GM18511 (cell line): ENCODE results near the gene ADGRB2.

Experiments
- ATAC-seq: cut with Tn5 transposase; IDR thresholded peaks from one replicate; pipeline ENCODE4 v1.9.1; 2021; ENCODE audit warnings: mild to moderate bottlenecking, moderate library complexity; ENCODE audit not compliant: unreplicated experiment

The ADGRB2 gene

DNA sequence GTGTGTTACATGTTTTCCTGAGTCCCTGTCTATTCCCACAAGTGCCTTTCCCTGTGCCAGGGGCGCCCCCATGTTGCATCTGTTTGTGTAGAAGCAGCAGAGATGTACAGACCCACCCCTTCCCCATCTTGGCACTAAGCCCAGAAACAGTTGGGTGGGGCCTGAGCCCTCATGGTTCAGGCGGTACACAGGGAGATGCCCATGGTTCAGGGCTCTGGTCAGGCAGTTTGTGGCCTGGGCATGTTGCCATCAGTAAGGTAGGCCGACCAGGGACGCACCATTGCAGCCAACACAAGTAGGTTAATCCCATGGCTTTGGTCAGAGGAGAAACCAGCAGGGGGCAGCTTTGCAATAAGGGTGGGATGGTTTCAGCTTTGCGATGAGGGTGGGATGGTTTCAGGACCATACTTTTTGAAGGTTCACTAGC is 914 bp upstream of the ADGRB2 start:
- no peak for ATAC-seq

DNA sequence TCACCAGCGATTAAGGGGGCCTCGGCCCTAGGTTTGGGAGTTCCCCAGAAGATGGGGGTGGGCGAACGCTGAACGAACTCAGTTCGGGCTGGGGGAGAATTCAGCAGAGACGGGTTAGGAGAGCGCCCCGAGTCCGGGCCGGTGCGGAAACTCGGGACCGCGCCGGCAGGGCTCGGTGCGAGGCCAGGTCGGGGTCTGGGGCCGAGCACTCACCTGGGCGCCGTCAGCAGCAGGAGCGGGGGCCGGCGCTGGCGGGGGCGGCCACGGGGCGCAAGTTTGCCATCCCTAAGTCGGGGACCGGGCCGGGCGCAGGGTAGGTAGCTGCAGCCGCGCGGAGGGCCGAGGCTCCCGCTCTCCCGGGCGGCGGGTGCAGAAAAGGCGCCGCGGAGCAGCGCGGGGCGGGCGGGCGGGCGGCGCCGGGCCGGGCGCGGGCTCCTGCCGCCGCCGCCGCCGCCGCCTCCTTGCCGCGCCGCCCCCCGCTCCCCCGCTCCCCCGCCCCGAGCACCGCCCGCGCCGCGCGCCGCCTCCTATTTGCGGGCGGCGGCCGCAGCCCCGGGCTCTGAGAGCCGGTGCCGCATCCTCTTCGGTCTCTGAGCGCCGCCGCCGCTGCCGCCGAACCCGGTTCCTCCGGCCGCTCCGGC is 349 bp downstream of the ADGRB2 start:
- no peak for ATAC-seq

DNA sequence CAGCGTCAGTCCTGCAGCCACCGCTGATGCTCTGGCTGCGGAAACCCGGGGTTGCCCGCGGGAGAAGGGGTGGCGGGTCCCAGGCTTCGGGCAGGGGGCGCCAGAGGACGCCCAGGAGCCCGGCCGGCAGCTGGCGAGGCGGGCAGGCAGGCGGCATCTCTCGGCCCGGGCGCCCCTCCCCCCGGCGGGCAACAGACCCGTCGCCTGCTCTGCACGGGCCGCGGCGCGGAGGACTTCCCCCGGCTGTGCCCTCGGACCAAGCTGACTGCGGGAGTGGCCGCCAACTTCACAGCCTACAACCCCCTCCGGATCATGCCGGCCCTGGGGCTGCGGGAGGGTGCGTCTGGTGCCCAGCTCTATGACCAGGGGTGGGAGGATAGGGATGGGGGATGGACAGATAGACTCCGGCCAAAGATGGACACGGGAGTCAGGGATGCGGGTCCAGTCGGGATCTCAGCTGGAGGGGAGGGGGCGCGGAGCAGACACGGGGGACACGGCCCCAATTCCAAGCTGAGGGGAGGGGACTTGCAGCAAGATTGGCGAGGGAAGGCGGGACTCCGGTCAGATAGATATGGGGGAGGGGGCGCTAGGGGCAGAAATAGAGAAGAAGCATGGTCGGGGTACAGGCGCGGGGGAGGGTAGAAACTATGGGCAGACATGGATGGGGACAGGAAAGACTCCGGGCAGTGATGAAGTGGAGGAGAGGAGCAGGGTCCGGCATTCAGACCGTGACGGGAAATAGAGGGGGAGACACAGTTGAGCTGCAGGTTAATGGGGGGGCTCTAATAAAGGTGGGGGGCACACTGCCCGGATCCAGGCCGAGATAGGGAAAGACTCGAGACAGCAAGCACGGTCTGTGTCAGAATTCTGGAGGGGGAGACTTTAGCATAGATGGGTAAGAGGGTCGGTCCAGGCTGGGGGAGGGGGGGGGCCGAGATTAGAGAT is 1.1 kb downstream of the ADGRB2 start:
- ATAC-seq, result no peak

DNA sequence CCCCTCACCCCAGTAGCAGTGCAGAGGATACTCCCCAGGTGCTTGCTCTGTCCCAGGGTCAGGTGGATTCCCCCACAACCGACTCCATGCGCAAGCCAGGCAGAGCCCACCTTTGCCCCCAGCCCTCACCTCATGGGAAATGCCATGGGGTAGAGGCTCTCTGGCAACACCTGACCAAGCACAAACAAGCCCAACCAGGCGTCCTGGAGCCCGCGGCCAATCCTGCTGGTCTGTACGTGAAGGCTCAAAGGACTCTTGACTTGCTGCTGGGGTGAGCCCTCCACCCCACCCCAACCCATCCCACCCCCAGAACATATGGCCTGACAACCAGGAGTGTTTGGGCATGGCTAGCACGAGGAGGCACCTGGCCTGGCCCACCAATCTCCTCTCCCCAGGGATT is 1.8 kb downstream of the ADGRB2 start:
- ATAC-seq, result no peak

DNA sequence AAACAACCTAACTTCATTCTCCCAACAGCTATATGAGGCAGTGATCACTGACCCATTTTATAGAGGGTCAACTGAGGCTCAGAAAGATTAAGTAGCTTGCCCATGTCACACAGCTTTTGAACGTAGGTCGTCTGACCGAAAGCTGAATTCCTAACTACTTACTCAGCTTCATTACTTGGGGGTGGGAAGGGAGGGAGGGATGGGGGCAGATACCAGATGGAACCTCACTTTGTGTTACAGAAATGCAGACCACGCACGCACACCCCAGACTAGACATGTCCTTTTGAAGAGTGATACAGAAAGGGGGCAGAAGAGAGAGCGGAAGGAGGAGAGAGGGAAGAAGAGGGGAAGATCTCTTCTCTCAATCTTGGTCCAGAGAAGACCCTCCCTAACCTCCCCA is 2.3 kb downstream of the ADGRB2 start:
- ATAC-seq, result no peak

DNA sequence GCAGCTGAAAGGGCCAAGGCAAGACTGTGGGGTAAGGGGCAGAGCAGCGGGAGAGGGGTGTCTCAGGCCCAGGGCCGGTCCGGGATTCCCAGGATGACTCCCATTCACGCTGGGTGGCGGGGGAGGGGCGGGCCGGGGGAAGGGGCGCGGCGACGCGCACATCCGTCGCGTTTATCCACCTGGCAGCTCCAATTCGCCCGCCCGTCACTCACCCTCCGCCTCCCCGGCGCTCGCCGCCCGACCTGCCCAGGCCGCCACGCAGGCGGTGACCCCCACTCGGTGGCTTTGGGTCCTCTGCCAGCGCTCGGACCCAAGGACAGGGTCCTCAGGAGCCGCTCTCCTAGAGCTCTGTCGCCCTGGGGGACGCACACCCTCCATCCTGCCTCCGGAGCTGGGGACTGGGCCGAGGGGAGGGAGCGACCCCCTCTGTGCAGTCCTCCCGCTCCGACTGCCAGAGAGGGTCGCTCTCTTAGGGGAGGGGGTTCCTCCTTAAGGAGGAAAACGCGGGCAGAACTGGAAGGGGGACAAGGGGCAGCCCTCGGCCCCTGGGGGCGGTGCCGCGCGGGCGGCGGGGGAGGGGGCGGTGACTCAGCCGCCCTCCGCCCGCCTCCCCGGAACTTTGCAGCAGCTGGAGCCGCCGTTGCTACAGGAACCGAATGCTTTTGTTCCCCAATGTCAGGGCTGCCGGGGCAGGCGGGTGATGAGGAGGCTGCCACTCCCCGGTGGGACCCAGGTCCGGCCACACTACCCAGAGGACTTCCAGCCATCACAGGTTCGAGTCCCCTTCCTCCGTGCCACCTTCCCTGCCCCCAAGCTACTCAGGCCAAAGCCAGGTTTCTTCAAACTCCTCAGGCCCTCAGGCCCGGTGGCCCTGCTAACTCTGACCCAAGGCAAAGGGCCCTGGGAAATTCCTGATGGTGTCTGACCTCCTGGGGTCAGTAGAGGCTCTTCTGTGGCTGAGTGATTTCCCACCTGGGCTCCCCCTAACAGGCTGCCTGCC is 3.4 kb downstream of the ADGRB2 start:
- ATAC-seq, result no peak

DNA sequence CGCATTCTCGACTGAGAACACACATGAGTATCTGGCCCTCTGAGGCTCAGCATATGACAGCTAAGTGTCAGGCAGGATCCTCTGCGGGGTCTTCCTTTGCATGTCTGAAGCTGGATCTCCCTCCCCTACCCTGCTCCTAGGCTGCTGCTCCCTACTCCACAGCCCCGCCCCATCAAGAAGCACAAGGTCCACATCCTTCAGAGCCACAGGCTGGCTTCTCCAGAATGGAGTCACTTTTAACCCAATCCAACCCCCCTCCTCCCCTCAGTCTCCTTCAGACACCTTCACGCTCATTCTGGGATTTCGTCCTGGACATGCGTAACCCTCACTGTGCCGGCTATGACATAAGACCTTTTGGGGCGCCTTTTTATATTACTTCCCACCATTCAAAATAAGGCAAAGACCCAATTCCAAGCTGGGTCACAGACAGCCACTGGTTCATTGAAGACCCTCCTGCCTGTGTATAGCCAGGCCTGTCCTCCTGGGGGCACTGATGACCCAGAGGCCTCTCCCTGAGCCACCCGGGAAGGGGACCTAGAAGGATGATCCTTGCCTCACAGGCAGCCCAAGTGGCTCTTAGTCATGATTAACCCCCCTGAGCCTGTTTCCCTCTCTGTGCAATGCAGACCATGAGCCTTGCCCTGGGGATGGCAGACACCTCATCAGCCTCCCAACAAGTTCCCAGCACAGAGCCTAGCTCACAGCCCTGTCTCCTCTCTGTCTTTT is 4.7 kb downstream of the ADGRB2 start:
- no peak for ATAC-seq

DNA sequence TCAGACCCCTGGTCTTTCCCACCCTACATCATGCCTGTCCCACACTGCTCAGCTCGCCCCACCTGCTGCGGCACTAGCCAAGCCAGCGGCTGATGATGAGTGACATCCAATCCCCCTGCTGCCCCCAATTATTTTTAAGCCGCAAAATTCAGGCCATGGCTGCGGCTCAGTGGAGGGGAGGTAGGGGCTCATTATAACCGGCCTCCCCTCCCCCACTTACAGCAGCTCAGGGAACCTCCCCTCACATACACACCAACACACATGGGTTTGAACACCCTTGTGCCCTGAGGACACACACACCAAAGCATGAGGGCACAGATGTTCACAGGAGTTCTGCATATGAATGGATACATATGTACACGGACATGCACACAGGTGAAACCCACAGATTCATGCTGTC is 5.3 kb downstream of the ADGRB2 start:
- no peak for ATAC-seq

DNA sequence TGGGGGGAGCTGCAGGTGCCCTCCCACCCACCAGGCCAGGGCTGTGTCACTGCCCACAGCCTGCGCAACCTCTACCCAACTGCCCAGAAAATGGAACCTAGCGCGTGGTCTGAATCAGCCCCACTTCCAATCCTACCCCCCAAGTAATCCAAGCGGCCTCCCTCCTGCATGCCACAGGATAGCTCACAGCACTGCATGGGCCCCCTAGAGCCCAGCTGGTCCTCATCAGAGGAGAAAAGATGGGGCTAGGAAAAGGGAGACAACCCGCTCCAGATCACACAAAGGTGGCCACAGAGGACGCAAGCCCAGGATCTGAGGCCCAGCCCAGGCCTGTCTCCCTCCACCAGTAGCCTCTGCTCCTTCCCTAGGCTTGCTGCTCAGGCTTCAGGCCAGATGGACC is 6.2 kb downstream of the ADGRB2 start:
- ATAC-seq, result no peak

DNA sequence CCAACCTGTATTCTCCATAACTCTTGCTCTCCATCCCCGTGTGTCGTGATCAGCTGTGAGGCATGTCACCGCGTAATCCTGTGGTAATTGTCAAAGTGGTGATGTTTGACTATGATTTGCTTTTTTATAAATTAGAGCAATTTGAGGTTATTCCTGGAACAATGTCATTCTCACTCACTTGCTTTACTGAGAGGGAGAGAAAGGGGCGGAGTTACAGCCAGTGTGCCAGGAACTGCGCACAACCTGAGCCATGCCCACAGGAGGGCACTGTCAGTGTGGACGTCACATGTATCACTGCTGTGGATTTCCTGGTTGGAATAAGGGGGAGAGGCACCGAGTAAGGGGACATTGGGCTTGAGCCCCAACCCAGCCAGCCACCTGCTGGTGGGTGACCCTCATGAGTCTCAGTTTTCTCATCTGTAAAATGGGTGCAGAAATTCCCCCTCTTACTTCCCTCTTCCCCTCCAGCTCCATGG is 6.9 kb downstream of the ADGRB2 start:
- ATAC-seq, result no peak

DNA sequence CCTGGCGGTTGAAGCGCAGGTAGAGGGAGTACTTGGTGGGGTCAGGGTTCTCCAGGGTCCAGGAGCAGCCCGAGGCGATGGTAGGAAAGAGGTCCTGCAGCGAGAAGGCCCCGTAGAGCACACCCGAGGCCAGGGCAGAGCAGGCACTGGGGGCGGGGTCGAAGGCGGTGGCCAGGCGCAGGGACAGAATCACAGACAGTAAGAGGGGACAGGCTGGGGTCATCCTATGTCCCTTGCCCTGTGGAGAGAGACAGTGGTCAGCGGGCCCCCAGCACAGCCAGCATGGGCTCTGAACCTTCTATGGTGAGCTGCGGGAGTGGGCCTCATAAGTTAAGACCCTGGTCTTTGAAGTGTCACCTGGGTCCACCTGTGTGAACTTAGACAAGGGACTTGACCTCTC is 7.6 kb downstream of the ADGRB2 start:
- no peak for ATAC-seq

DNA sequence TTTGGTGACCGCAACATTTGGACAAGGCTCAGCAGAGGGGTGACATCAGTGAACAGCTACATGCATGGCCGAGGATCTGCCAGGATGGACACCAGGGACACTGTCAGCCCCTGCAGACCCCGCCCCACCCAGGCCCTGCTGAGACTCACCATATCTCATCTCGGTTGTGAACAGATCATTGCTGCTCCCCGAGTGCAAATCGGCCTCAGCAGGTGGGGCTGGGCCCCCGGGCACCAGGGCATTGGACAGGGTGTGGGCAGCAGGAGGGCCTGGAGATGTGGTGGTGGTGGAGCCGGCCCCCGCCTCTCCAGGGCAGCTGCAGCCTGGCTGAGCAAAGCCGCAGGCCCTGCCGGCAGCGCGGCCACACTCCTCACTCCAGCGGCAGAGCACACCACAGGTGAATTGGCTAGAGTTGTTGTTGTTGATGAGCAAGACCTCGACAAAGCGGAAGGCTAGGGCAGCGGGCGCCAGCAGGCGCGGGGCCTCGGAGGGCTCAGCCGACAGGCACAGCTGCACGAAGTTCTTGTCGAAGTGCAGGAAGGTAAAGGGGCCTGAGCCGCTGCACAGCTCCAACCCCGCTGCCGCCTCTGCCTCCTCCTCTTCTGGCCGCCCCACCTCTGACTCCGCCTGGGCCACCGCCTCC is 8.2 kb downstream of the ADGRB2 start:
- ATAC-seq, result no peak

DNA sequence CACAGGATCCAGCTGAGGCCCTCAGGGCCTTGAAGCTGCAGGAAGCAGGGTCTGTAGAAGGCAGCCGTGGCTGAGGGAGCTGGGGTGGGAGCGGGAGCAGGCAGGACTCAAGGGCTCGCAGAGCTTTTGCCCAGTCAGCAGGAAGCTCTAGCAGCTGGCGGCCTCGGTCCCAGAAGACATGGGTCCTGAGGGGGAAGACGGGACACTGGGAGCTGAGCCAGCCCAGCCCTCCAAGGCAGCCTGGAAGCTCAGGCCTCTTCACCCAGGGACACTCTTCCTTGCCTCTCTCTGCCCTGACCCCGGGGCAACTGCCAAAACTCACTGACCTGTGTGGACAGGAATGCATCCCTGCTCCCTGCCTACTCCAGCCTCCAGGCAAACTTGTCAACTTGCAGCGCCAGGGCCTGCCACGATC is 8.9 kb downstream of the ADGRB2 start:
- ATAC-seq, result no peak

DNA sequence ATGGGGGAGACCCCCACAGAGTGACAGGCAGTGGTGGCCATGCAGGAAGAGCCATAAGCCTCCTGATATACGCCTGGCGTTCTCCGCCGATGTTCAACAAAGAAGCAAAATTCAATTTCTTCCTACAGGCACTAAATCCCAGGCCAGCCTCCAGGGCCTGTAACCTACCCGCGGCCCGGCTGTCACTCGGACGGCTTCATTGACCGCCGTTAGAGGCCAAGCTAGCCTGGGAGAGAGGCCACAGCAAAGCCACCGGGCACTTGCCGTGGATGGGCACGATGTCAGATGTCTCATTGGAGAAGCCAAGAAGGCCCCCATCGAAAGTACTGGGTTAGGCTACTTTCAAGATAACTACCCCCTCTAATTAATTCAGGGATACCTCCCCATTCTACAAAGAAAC is 9.7 kb downstream of the ADGRB2 start:
- no peak for ATAC-seq

DNA sequence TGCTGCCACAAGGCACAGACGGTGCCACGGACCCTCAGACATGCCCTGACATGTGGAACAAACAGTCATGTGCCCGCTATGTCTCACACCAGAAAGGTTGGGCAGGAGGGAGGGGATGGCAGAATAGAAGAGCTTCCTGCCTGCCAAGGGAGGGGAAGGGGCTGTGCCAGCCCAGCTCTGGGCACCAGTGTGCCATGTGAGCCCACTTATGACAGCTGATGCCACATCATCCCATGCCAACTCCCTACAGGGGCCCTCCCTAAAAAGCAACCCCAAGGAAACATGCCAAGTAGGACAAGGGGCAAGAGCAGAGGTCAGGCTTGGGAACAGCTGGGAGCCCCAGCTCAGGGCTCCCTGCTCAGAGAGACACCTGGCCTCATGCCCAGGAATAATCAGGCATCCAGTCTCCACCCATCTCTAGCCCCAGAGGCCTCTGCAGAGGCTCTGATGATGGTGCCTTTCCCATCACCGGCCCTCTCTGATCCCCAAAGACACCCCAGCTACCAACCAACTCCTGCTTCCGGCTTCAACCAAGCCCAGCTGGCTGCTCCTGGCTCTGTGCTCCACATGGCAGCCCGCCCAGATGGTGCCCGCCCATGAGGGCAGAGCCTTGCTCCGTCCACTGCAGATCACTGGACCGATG is 10.3 kb downstream of the ADGRB2 start:
- ATAC-seq, result no peak

DNA sequence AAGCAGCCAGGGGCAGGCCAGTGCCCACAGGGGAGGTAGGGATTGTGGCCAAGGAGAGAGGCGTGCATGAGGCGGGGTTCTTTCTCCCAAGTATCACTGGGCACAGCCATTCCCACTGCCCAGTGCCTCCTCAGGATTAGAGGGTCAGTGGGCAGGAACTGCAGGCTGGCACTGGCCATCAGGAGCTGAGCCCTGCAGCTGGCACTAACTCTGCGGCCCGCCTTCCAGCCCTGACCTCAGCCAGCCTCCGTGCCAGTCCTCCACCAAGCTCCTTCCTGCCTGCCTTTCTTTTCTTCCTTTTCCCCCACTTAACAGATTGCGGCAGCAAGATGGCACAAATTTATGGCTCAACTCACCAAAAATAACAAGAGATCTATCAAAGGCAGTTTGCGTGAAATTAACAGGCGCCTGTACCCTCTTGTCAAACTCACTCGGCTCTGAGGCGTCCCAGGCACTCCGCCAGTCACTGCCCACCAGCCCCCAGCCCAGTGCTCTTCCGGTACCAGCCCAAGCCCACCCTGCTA is 11.1 kb downstream of the ADGRB2 start:
- no peak for ATAC-seq

DNA sequence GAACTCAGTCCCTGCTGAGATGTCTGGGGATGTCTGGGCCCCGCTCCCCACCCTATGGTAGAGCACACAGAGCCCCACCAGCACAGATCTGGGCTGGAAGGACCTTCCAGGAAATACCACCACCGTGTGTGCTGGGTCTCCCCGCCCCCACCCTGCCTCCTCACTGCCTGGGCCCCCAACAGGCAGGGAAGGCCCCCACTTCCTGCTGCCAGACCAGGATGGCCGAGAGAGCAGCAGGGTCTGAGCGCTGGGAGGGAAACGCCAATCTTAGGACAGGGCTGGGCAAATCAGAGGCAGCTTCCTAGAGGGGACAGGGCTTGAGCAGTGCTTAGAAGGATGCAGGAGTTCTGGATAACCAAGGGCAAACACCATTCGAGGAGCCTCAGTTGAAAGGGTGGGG is 11.9 kb downstream of the ADGRB2 start:
- ATAC-seq, result no peak

DNA sequence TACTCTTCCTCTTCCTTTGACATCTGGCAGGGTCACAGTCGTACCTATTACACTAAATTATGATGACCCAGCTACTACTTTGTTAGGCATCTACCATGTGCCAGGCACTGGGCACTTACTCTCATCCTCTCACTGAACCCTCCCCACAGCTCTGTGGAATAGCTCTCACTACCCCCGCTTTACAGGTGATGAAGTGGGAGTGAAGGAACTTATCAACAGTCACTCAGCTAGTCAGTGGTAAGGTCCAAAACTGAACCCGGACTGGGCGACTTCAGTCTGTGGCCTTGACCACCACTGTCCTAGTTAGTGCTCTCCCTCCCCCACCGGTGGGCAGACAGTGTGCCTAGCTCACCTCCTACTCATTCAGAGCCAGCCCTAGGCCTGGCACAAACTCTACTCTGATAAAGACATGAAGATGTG is 12.3 kb downstream of the ADGRB2 start:
- no peak for ATAC-seq

DNA sequence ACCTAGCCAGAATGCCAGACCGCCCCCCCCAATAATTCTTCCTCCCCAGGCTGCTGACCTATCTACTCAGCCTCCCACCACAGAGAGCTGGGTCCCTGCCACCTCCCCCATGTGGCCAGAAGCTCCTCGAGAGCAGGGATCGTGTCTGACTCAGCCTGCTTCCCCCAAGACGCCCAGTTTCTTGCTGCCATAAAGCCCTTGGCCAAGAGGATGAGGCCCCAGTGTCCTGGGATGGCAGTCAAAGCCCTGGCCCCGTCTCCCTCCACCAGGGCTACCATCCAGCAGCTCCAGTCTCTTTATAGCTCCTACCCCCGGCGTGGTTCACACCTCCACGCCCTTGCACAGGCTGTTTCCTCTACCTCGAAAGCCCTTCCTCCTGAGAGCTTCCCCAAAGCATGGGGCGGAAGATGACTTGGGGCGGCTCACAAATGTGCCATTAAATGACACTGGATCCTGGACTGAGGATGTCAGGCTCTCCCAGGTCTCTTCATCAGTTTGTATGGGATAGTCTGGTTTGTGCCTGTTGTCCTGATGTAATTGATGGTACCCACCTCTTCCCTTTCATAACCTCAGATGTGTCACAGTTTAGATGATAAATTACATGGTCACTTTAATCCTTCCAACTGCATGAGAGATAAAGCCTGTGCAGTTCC is 13.2 kb downstream of the ADGRB2 start:
- no peak for ATAC-seq
